Activated CD8-positive, alpha-beta memory T cell treated with anti-CD3 and anti-CD28 coated beads for 24 hours (primary cell): ENCODE measurements around the gene STC2.

Source experiments
- DNase-seq: peaks from one replicate; pipeline ENCODE4 v3.0.0-alpha.2; 2020

The STC2 gene

DNA sequence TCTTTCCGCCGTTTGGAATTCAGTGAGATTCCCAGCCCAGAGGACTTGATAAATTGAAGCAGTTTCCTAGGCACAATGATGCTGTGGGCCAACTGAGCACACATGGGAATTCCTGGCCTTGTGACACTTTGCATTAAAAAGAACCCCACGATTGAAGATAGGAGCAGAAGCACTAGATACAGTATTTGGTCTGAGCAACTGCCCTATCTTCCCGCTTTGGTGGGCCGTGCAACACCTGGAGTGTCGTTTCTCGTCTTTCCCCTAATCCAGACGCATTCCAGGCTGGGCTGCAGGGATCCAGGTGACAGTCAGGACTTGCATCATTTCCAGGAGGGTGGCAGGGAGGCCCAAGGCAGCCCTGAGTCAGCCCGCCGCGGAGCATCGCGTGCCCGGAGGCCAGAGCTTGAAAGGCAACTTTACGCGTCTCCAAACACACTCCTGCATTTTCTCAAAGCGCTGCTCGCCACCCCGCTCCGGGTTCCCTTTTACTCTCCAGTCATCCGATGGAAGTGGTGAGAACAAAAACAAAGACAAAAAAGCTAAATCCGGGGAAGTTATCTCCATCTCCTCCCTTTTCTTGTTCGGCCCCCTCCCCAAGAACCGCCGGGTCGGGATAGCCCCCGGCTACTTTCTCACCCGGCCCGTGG, 753 bp upstream of the STC2 start:
- DNase-seq, result no peak

- DNase-seq, result no peak
Measured at GRCh38 chr5:173327084-173327947, 898 bp downstream of the STC2 start.

GRCh38 chr5:173326501-173326960, 1.7 kb downstream of the STC2 start:
- no peak for DNase-seq

- DNase-seq, result no peak
Measured at GRCh38 chr5:173325091-173325698, 3.0 kb downstream of the STC2 start.

- no peak for DNase-seq
Measured at GRCh38 chr5:173324115-173325001, 3.9 kb downstream of the STC2 start.

- DNase-seq, result no peak
Measured at GRCh38 chr5:173323799-173324114, 4.5 kb downstream of the STC2 start.

- DNase-seq, result no peak
Measured at GRCh38 chr5:173323106-173323798, 5.0 kb downstream of the STC2 start.

GRCh38 chr5:173321886-173322285, 6.3 kb downstream of the STC2 start:
- no peak for DNase-seq

DNA sequence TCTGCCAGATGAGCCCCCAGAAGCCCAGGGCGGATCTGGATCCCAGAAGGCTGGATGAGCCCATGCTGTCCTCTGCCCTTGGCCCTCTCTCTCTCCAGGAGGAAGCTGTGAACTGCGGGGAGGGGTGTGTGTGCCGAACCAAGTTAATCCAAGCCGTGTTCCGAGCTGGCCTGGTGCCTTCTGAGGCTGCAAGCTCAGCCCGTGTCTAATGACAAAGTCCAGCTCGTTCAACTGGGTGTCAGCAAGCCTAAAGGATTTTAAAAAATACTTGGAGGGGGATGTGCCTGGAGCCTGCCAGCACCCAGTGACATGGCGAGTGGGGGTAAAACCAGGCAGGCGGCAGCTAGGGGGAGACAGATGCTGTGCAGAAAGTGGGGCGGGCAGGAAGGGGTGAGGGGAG, 8.0 kb downstream of the STC2 start:
- DNase-seq, result no peak

DNA sequence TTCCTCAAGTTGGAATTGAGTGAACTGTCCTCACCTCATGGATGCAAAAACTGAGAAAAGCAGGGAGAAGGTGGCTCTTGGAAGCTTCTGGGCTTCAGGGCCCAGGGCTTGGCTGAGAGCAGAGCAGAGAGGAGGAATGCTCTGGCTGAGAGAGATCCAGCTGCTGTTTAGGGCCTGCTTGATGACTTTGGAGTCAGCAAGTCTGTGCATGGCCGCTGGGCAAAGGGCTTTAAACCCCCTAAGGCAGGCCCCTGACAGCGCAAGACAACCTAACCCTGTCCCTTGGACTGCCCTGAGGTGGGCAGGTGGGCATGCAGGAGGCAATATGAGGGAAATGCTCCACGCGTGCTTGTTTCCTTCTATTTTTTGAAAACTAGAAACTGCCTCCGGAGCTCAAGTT, 8.6 kb downstream of the STC2 start:
- no peak for DNase-seq

DNA sequence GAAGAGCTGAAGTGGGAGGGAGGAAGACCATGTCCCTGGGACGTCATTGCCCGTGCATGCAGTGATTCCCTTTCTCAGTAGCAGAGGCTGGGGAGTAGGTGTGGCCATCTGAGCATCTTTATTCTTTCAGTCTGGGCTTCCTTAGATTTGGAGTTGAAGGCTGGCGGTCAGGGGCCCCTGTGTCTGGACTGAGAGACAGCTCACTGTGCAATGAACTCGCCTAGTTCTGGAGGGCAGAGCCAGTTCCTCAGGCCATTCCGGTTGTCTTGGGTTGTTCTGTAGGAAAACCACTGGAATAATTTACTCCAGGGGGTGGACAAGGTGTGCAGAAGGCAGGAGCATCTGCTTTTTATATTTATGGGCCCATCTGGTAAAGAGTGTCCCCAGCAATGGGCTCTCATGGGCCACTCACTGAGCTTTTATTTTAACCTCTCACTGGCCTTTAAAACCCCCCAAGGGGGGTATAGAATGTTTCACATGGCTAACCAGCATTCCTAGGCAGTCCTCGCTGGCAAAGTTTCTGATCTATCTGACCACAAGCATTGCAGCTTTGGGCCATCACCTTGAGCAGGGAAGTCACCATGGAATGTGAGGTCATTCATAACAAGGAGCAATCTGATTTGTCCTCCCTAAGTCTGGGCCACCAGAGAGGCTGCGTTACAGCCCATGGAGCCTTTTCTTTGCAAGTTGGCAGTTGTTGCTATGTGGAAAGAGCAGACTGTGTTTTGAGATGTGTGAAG, 9.2 kb downstream of the STC2 start:
- DNase-seq, result no peak

DNA sequence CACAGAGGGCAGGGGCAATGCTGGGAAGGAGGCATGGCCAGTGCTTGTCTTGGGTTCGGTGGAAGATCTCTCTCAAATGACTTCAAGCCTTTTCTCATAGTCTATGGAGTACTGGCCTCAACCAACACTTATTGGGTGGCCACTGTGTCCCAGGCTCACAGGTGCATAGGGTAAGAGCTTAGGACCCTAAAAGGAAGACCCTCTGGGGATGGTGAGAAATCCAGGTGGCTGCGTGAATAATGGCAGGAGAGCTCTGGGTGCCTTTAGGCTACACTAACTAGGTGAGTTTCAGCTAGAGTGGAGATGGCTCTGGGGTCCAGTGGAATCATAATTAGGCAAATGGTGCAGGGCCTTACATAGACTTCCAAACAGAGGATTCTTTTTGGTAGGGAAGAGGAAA, 9.9 kb downstream of the STC2 start:
- DNase-seq, result no peak

DNA sequence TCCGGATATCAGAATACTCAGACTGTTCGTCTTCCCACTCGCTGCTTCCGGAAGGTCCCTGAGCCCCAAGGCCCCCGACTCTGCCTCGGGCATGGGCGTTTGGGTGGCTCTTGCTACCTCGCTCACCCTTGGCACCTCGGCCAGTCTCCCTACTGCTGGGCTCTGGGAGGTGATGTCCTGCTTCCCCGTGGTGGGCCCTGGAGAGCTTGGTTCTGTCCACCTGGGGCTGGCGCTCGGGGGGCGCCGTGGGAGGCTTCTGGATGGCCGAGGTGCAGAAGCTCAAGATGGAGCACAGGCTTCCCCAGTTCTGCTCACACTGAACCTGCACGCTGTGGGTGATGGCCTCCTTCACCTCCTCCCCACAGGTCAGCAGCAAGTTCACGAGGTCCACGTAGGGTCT, 10.4 kb downstream of the STC2 start:
- no peak for DNase-seq

GRCh38 chr5:173317091-173317730, 11.0 kb downstream of the STC2 start:
- no peak for DNase-seq

DNA sequence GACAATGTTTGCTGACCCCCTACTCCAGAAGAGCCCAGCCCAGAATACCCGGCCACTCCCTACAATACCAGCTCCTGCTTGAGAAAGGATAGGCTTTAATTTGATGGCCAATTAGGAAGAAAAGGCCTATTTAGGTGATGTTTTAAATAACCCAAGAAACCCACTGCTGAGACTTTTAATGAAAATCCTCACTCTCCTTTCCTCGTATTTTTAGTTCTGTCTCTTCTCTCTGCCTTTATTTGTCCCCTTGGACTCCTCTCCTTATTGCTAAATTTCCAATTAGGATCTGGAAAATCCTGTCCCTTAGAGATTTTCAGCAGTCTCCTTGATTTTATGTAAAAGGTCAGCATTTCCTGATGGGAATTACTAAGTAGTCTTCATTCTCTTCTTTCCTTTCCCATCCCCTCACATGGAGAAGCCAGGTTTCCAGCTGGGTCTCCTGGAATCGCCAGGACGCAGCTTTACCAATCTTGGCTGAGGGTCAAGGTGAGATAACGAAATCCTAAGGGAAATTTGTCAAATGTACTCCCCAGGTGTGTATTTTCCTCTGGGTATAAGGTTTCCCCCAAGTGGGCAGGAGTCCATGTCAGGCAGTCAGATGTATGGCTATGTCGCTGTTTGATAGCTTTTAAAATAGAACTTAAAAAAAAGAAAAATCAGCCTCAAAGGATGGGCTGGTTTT, 11.7 kb downstream of the STC2 start:
- no peak for DNase-seq

- no peak for DNase-seq
Measured at GRCh38 chr5:173315495-173316338, 12.5 kb downstream of the STC2 start.

DNA sequence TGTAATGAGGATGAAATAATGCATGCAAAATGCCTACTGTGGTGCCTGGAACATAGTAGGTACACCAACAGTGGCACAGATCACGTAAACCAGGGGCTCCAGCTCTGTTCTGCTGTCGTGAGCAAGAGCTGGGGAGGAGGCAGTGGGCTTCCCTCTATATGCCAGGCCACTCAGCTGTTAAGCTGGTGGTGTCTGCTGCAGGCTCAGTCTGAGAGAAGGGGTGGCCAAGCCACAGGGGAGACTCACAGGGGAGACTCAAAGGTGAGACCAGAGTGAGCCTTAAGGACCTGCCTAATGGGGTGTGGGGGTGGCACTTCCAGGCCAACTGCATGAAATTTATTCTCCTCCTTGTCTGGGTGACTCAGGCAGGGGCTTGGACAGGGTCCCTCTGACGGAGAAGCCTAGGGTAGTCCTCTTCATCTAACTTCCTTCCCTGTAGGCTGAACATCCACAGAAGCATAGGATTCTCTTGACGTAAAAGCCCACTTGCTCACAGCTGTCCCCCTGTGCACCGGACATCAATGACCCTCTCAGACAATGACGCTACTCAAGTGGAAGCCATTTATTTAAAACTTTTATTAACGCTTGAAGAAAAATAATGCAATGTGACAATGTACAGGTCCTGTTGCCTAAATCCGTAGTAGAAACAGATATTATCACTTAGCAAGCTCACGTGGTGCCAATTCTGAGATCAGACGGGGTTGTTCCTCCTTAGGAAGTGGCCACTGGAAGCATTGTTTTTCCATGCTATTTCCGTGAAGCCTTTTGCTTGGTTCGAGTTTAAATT, 13.9 kb downstream of the STC2 start:
- DNase-seq, result no peak

GRCh38 chr5:173313351-173313801, 14.8 kb downstream of the STC2 start:
- no peak for DNase-seq

DNA sequence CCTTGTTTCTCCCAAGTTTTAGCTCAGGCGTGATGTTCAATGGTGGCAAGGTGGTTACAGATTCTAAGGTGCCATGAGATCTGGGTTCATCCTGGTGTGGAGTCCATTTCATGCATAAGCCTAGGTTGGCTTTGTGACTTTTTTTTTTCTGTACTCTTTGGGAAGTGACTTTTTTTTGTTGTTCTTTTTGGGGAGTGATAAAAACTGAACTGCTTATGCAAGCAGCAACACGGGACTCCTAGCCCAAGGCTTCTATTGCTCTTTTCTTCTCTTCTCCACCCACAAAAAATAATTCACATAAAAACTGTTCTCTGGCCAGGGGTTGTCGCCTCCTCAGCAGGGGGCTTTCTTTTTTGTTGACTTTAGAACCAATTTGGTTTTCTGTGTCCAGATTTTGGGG, 15.4 kb downstream of the STC2 start:
- DNase-seq, result no peak
